Stimulated activated CD8-positive, alpha-beta memory T cell treated with anti-CD3 and anti-CD28 coated beads, Interleukin-2, amount 100 ng/mL, for 1 hour (primary cell): ENCODE measurements around the gene CCT5.
"Not testable (repeated sequence)": the region's sequence is repeated elsewhere in the genome, so short reads cannot be mapped to it uniquely, and the experiment has no call there.

Experiments
- DNase-seq, 2 donors: peaks; one replicate each; pipeline ENCODE4 v3.0.0-alpha.2; 2020; ENCODE audit warnings: low read depth in 2 of 2

CCT5 gene

GRCh38 chr5:10246761-10247160, 3.3 kb upstream of the CCT5 start:
- no peak for DNase-seq

- not testable (repeated sequence) for DNase-seq
These were observed 2.9 kb upstream of the CCT5 start for GRCh38 chr5:10247217-10247616.

- DNase-seq, result no peak
These were observed 1.5 kb upstream of the CCT5 start for GRCh38 chr5:10248378-10249260.

- DNase-seq, result no peak
These were observed 761 bp downstream of the CCT5 start for GRCh38 chr5:10250806-10251276.

GRCh38 chr5:10251405-10251804, 1.3 kb downstream of the CCT5 start:
- no peak for DNase-seq

- no peak for DNase-seq
These were observed 3.3 kb downstream of the CCT5 start for GRCh38 chr5:10253390-10253789.

GRCh38 chr5:10254686-10255085, 4.6 kb downstream of the CCT5 start:
- DNase-seq, result no peak

GRCh38 chr5:10257870-10258269, 7.8 kb downstream of the CCT5 start:
- DNase-seq, result no peak

- DNase-seq, result no peak
These were observed 9.8 kb downstream of the CCT5 start for GRCh38 chr5:10259899-10260298.

GRCh38 chr5:10261065-10261464, 11.0 kb downstream of the CCT5 start:
- no peak for DNase-seq

GRCh38 chr5:10262121-10262774, 12.2 kb downstream of the CCT5 start:
- DNase-seq, result no peak

- DNase-seq, result no peak
These were observed 12.9 kb downstream of the CCT5 start for GRCh38 chr5:10262995-10263394.

- DNase-seq, result no peak
These were observed 14.5 kb downstream of the CCT5 start for GRCh38 chr5:10264604-10265003.

GRCh38 chr5:10265245-10266109, 15.4 kb downstream of the CCT5 start:
- DNase-seq, result no peak

- no peak for DNase-seq
These were observed 16.1 kb downstream of the CCT5 start for GRCh38 chr5:10266137-10266536.

- DNase-seq, result no peak
These were observed 16.8 kb downstream of the CCT5 start for GRCh38 chr5:10266839-10267238.

- DNase-seq, result no peak
These were observed 18.0 kb downstream of the CCT5 start for GRCh38 chr5:10268100-10268499.

- no peak for DNase-seq
These were observed 22.2 kb downstream of the CCT5 start for GRCh38 chr5:10272053-10272874.

GRCh38 chr5:10272875-10273209, 22.8 kb downstream of the CCT5 start:
- DNase-seq, result not testable (repeated sequence)

GRCh38 chr5:10275460-10275859, 25.4 kb downstream of the CCT5 start:
- DNase-seq, result no peak

- no peak for DNase-seq
These were observed 25.9 kb downstream of the CCT5 start for GRCh38 chr5:10275991-10276390.
